T-helper 1 cell treated with Interleukin-12 subunit alpha and Interleukin-12 subunit beta and Interleukin-4 antibody, amounts not matched to agents 30 μg/mL and 1 μg/mL, for 36 hours (primary cell): ENCODE data around the gene PLPP4.

Source experiments
- H3K27ac Mint-ChIP-seq: one replicate; pipeline ENCODE4 v1.8.0; 2021; ENCODE audit warnings: mild to moderate bottlenecking, mixed read lengths
- H3K27me3 Mint-ChIP-seq: one replicate; pipeline ENCODE4 v1.8.0; 2021; ENCODE audit warnings: low read depth, mixed read lengths
- H3K36me3 Mint-ChIP-seq: one replicate; pipeline ENCODE4 v1.8.0; 2021; ENCODE audit warnings: low read depth, mixed read lengths
- H3K4me1 Mint-ChIP-seq: one replicate; pipeline ENCODE4 v1.8.0; 2021; ENCODE audit warnings: low read depth, mixed read lengths
- H3K4me3 Mint-ChIP-seq: one replicate; pipeline ENCODE4 v1.8.0; 2021; ENCODE audit warnings: mild to moderate bottlenecking, moderate library complexity, mixed read lengths
- H3K9me3 Mint-ChIP-seq: one replicate; pipeline ENCODE4 v1.8.0; 2021; ENCODE audit warnings: mixed read lengths

The PLPP4 gene

DNA sequence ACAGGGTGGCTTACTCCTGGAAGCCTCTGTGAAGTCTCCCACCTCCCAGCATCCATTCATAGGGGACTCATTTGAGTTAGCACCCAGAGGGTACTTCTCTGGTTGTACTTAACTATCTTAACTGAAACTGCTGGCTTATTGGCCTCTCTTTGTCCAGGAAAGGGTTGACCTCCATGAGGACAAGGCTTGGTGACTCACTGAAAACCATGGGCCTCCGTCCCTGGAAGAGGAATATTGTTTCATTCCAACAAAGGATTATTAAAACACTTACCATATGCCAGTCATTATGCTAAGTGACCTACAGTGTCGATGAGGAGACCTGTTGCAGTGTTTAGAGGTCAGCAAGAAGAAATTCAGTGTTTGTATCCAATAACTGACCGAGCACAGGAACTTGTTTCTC lies 175.9 kb downstream of the PLPP4 start:
- Mint-ChIP-seq H3K27me3 (no peaks in the 10 kb centered on the region), H3K36me3 (no peaks in the 10 kb centered on the region), H3K27ac (no peak overlapping the region), H3K4me1 (no peaks in the 10 kb centered on the region), H3K9me3 (no peaks in the 10 kb centered on the region), H3K4me3 (no peak overlapping the region)

DNA sequence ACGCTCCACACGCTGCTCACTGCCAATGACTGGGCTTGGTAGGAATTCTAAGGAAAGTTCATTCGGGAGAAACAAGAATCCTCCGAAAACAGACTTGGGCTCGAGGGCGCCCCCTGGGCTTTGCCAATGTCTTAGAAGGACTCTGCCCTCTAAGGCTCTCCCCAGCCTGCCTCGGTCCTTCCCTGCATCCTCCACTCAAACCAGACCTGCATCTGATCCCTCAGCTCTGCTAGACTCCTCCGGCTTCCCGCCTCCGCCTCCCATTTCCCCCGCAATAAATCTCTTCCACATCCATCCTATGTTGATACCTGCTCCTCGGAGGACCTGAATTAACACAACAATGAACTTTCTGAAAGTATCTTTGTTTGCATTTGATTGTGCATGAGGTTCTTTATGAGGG lies 177.6 kb downstream of the PLPP4 start:
- H3K9me3 Mint-ChIP-seq = no peaks in the 10 kb centered on the region
- H3K27ac Mint-ChIP-seq = no peak overlapping the region
- no peaks in the 10 kb centered on the region for H3K27me3 Mint-ChIP-seq
- H3K36me3 Mint-ChIP-seq = no peaks in the 10 kb centered on the region
- no peak overlapping the region for H3K4me3 Mint-ChIP-seq
- H3K4me1 Mint-ChIP-seq = no peaks in the 10 kb centered on the region
